IPS-18c (cell line): ENCODE results near the gene CCNB1.
"Not testable (repeated sequence)": the region's sequence is repeated elsewhere in the genome, so short reads cannot be mapped to it uniquely, and the experiment has no call there.

Experiments used
- H3K4me3 ChIP-seq: 2 replicates; pipeline ENCODE4 v1.7.0; 2013; ENCODE audit warnings: low read depth, mild to moderate bottlenecking, low read length, moderate library complexity; ENCODE audit not compliant: insufficient read depth
- H3K9me3 ChIP-seq: one replicate; pipeline ENCODE4 v1.6.1; 2013; ENCODE audit warnings: mild to moderate bottlenecking, low read length, moderate library complexity; ENCODE audit not compliant: control insufficient read depth, insufficient read depth

The CCNB1 gene

GRCh38 chr5:69166686-69167492, at the start of gene CCNB1:
Gene CCNB1, plus strand, starts transcription at chr5:69167150. Its CDS starts 113 bp downstream, at chr5:69167263.
- Histone ChIP-seq H3K4me3 (peak within 1 kb of the TSS; percentile 65), H3K9me3 (no peaks in the 10 kb centered on the region)

GRCh38 chr5:69129413-69129812, 37.5 kb upstream of the CCNB1 start:
- H3K4me3 ChIP-seq, result no peak overlapping the region
- no peaks in the 10 kb centered on the region for H3K9me3 ChIP-seq

- H3K9me3 ChIP-seq, result no peaks in the 10 kb centered on the region
- H3K4me3 ChIP-seq, result no peak overlapping the region
Observed at GRCh38 chr5:69130241-69130640, 36.7 kb upstream of the CCNB1 start.

- Histone ChIP-seq H3K9me3 (no peaks in the 10 kb centered on the region), H3K4me3 (no peak overlapping the region)
Observed at GRCh38 chr5:69131304-69131703, 35.6 kb upstream of the CCNB1 start.

GRCh38 chr5:69134126-69134525, 32.8 kb upstream of the CCNB1 start:
- H3K4me3 ChIP-seq, result no peak overlapping the region
- H3K9me3 ChIP-seq, result no peaks in the 10 kb centered on the region

GRCh38 chr5:69136293-69136692, 30.7 kb upstream of the CCNB1 start:
- Histone ChIP-seq H3K4me3 (no peak overlapping the region), H3K9me3 (no peaks in the 10 kb centered on the region)

- H3K4me3 ChIP-seq, H3K9me3 ChIP-seq: not testable (repeated sequence)
Observed at GRCh38 chr5:69137208-69137607, 29.7 kb upstream of the CCNB1 start.

GRCh38 chr5:69137807-69138206, 29.1 kb upstream of the CCNB1 start:
- H3K4me3 ChIP-seq, result no peak overlapping the region
- H3K9me3 ChIP-seq, result no peaks in the 10 kb centered on the region

GRCh38 chr5:69138766-69139165, 28.2 kb upstream of the CCNB1 start:
- H3K9me3 ChIP-seq, result no peaks in the 10 kb centered on the region
- H3K4me3 ChIP-seq, result no peak overlapping the region

GRCh38 chr5:69140239-69140638, 26.7 kb upstream of the CCNB1 start:
- not testable (repeated sequence) for H3K4me3 ChIP-seq, H3K9me3 ChIP-seq

GRCh38 chr5:69140827-69141226, 26.1 kb upstream of the CCNB1 start:
- H3K9me3 ChIP-seq, result no peaks in the 10 kb centered on the region
- H3K4me3 ChIP-seq, result no peak overlapping the region

GRCh38 chr5:69148576-69148975, 18.4 kb upstream of the CCNB1 start:
- H3K4me3 ChIP-seq, H3K9me3 ChIP-seq: not testable (repeated sequence)

- H3K9me3 ChIP-seq, result no peaks in the 10 kb centered on the region
- H3K4me3 ChIP-seq, result no peak overlapping the region
Observed at GRCh38 chr5:69148981-69149675, 17.8 kb upstream of the CCNB1 start.

- H3K9me3 ChIP-seq, result no peaks in the 10 kb centered on the region
- no peak overlapping the region for H3K4me3 ChIP-seq
Observed at GRCh38 chr5:69149676-69150010, 17.3 kb upstream of the CCNB1 start.

GRCh38 chr5:69152731-69153130, 14.2 kb upstream of the CCNB1 start:
- Histone ChIP-seq H3K9me3 (no peaks in the 10 kb centered on the region), H3K4me3 (no peak overlapping the region)

- no peak overlapping the region for H3K4me3 ChIP-seq
Observed at GRCh38 chr5:69156456-69156855, 10.5 kb upstream of the CCNB1 start.

GRCh38 chr5:69158039-69158438, 8.9 kb upstream of the CCNB1 start:
- no peak overlapping the region for H3K4me3 ChIP-seq
- H3K9me3 ChIP-seq, result no peaks in the 10 kb centered on the region

More at GRCh38 chr5:69156456-69156855, 10.5 kb upstream of the CCNB1 start:
- H3K9me3 ChIP-seq, result no peaks in the 10 kb centered on the region

GRCh38 chr5:69160651-69161050, 6.3 kb upstream of the CCNB1 start:
- H3K9me3 ChIP-seq, result no peaks in the 10 kb centered on the region
- H3K4me3 ChIP-seq, result no peak overlapping the region
